HG02840 (cell line): ENCODE measurements around the gene PFKFB4.
"Not testable (repeated sequence)": the region's sequence is repeated elsewhere in the genome, so short reads cannot be mapped to it uniquely, and the experiment has no call there.

Experiments used
- ATAC-seq: cut with Tn5 transposase; IDR thresholded peaks from one replicate; pipeline ENCODE4 v1.9.1; 2021; ENCODE audit warnings: mild to moderate bottlenecking, moderate library complexity, moderate number of reproducible peaks; ENCODE audit not compliant: unreplicated experiment, low FRiP score

PFKFB4 gene

DNA sequence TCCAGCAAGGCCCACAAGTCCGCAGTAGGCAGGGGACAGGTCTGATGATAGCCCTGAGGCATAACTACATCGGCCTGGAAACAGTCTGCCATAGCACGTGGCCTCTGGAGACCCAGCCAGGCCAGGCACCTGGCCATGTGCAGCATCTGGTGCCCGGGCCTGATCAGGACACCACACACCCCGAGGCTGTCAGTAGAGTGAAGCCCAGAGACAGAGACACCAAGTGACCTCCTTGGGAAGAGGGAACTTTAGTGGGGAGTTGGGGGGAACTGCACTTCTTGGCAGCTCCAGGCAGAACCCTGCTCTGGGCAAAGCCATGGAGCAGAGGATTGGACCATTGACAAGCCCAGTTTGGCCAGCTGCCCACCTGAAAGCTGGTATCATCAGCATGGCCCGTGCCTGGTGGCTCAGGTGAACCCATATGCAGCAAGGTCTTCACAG is 53.9 kb downstream of the PFKFB4 start:
- no peak for ATAC-seq

- no peak for ATAC-seq
Observed at GRCh38 chr3:48502121-48502520, 54.5 kb downstream of the PFKFB4 start.

- ATAC-seq, result no peak
Observed at GRCh38 chr3:48501196-48501595, 55.4 kb downstream of the PFKFB4 start.

GRCh38 chr3:48500656-48501055 is 55.9 kb downstream of the PFKFB4 start:
- no peak for ATAC-seq

DNA sequence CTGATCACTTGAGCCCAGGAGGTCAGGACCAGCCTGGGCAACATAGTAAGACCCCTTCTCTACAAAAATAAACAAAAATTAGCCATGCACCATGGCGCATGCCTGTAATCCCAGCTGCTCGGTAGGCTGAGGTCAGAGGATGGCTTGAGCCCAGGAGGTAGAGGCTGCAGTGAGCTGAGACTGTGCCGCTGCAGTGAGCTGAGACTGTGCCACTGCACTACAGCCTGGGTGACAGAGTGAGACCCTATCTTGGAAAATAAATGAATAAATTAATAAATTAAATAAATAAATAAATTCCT is 63.5 kb downstream of the PFKFB4 start:
- ATAC-seq, result no peak

DNA sequence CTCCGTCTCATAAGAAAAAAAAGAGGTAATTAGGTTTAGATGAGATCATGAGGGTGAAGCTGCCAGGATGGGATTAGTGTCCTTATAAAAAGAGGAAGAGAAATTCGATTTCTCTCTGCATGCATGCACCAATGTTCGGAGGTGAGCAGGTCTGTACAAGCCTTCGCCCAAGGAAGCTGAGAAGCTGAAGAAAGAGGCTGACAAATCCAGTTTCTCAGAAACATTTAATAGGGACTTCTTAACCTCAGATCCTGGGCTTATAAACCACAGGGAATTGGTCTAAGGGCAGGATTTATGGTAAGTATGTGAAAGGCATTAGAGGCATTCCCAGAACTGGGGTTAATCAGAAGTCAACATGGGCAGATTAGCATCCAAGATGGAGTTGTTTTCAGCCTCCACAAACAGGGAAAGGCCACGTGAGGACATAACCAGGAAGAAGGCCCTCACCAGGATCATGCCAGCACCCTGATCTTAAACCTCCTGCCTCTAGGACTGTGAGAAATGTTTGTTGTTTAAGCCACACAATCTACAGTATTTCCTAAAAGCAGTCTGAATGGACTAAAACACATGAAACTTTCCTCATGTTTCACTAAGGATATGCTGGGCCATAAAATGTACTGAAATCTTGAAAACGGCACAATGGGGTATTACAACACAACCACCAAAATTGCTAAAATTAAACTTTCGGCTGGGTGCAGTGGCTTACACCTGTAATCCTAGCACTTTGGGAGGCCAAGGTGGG is 64.0 kb downstream of the PFKFB4 start:
- ATAC-seq, result no peak

GRCh38 chr3:48486952-48487351 is 69.7 kb downstream of the PFKFB4 start:
- no peak for ATAC-seq

- ATAC-seq, result not testable (repeated sequence)
Observed at GRCh38 chr3:48482822-48483221, 73.8 kb downstream of the PFKFB4 start.

- not testable (repeated sequence) for ATAC-seq
Observed at GRCh38 chr3:48480891-48481290, 75.7 kb downstream of the PFKFB4 start.

GRCh38 chr3:48478626-48479555 is 77.7 kb downstream of the PFKFB4 start:
- no peak for ATAC-seq

GRCh38 chr3:48477959-48478520 is 78.6 kb downstream of the PFKFB4 start:
- ATAC-seq, result no peak

DNA sequence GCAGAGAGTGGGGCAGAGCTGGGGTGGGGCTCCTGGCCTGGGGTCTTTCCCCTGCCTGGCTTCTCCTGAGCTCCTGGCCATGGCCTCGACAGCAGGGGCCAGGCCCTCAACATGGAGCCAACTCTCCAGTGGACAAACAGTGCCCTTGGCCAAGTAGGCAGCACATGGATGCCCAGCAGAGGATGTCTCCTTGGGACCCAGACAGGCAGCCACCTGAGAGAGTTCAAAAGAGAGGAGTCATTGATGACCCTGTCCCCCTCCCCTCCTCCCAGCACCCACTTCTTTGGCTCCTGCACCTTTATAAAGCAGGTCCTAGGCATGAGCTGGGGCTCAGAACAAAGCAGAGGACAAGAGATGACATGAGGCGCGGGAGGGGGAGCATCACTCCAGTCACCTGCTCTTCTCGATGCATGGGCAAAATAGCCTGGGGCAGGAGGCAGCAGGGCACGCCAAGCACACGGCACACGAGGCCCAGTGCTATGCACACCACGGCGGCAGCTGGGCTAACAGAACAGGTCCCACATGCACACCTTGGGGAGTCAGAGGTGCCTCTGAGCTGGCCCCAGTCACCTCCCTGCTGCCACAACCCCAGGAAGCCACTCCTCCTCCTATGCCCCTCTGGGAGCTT is 80.1 kb downstream of the PFKFB4 start:
- ATAC-seq, result no peak

GRCh38 chr3:48475188-48475587 is 81.4 kb downstream of the PFKFB4 start:
- no peak for ATAC-seq

DNA sequence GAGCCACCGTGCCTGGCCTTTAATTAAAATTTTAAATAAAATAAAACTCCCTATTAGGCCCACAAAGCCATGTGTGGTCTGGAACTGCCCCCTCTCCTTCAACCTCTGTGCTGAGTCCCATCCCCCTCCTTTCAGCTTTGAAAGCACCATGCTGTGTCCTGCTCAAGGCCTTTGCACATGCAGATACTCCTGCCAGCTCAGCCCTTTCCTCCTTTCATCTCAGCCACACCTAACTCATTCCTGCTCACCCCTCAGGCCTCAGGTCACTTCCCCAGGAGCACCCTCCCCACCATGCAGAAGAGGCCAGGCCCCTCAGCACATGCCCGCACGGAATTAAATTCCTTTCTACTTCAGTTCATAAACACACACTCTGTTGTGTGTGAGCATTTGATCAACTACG is 82.0 kb downstream of the PFKFB4 start:
- no peak for ATAC-seq

DNA sequence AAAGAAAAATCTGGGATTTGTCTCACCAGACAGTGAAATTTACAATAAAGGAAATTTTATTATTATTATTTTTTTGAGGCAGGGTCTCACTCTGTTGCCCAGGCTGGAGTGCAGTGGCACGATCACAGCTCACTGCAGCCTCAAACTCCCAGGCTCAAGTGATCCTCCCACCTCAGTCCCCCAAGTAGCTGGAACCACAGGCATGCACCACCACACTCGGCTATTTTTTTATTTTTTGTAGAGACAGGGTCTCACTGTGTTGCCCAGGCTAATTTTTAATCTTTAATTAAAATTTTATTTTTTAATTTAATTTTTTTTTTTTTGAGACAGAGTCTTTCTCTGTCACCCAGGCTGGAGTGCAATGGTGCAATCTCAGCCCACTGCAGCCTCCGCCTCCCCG is 82.6 kb downstream of the PFKFB4 start:
- ATAC-seq, result not testable (repeated sequence)

DNA sequence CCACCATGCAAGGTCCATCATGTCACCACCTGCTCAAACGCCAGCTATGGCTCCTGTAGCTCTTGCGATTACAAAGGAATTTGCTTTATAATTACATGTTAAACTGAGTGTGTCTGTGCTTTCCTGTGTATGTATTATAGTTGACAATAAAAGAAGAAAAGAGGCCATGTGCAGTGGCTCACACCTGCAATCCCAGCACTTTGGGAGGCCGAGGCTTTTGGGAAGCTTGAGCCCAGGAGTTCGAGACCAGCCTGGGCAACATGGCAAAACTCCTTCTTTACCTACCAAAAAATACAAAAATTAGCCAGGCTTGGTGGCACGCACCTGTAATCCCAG is 83.0 kb downstream of the PFKFB4 start:
- no peak for ATAC-seq

- ATAC-seq, result peak; percentile 77
Observed at GRCh38 chr3:48472923-48473616, 83.5 kb downstream of the PFKFB4 start.

DNA sequence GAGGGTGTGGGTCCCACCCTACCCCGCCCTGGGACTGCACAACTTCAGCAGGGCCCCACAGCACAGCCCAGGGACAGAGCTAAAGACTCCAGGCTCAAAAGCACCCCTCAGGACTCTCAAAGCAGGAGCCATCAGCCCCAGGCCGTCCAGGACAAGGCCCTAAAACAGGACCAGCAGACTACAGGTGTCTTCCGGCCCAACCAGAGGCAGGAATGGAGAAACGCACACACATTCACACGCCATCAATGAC is 84.0 kb downstream of the PFKFB4 start:
- no peak for ATAC-seq

GRCh38 chr3:48470286-48470685 is 86.3 kb downstream of the PFKFB4 start:
- ATAC-seq, result no peak

- no peak for ATAC-seq
Observed at GRCh38 chr3:48469046-48469915, 87.3 kb downstream of the PFKFB4 start.
